GM13976 (cell line): ENCODE data around the gene CSPG4.
"Not testable (repeated sequence)": the region's sequence is repeated elsewhere in the genome, so short reads cannot be mapped to it uniquely, and the experiment has no call there.

ENCODE experiments used
- DNase-seq: peaks from one replicate; pipeline ENCODE4 v3.0.0; 2012; ENCODE audit warnings: low spot score
- in situ Hi-C: fragments of 300-500 bp; cut with MboI; formaldehyde crosslinking; loops from one replicate; pipeline ENCODE4 v1.12.0; 2022; ENCODE audit warnings: low sequenced_read_pairs, mixed read lengths, inconsistent platforms; ENCODE audit not compliant: unreplicated experiment
- TF ChIP-seq, protein P1 (sequence below): IDR thresholded peaks from 2 replicates; pipeline ENCODE4 v1.5.1; 2012; ENCODE audit warnings: borderline replicate concordance, mild to moderate bottlenecking; ENCODE audit not compliant: insufficient read depth; ENCODE audit errors: extremely low read depth, missing control alignments, control extremely low read depth

CSPG4 gene

DNA sequence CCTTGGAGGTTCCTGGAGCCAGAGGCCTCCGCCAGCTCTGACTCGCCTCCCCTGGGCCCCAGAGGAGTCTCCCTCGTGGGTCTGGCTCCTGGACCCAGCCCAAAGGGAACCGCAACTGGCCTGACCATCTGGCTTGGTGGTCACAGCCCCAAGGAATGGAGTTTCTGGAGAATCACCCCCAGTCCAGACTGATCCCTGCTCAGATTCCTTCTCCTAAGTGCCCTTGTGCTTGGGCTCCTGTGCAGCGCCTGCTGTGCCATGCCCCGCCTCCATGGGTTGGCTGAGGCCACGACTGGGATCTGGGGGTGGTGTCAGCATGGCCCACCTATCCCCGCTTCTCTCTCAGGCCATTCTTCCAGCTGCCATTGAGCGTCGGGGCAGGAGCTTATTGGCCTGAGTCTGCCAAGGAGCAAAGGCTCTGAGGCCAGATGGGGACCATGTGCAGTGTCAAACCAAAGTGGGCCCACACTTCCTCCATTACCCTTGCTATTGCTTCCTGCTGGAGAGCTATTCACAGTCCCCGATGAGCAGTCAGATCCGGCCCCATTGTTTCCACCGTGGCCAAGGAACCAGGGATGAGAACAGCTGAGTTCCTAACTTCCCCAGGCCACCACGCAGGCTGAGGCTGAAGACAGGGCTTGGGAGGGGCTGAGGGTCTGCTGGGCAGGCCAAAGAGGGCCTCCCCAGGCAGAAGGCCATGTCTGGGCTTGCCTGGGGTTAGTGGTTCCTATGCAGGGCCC, 19.0 kb downstream of the CSPG4 start:
- in situ Hi-C loops, result no loop called here
- TF ChIP-seq, protein P1, sequence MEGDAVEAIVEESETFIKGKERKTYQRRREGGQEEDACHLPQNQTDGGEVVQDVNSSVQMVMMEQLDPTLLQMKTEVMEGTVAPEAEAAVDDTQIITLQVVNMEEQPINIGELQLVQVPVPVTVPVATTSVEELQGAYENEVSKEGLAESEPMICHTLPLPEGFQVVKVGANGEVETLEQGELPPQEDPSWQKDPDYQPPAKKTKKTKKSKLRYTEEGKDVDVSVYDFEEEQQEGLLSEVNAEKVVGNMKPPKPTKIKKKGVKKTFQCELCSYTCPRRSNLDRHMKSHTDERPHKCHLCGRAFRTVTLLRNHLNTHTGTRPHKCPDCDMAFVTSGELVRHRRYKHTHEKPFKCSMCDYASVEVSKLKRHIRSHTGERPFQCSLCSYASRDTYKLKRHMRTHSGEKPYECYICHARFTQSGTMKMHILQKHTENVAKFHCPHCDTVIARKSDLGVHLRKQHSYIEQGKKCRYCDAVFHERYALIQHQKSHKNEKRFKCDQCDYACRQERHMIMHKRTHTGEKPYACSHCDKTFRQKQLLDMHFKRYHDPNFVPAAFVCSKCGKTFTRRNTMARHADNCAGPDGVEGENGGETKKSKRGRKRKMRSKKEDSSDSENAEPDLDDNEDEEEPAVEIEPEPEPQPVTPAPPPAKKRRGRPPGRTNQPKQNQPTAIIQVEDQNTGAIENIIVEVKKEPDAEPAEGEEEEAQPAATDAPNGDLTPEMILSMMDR, result no peak
- no peak for DNase-seq

DNA sequence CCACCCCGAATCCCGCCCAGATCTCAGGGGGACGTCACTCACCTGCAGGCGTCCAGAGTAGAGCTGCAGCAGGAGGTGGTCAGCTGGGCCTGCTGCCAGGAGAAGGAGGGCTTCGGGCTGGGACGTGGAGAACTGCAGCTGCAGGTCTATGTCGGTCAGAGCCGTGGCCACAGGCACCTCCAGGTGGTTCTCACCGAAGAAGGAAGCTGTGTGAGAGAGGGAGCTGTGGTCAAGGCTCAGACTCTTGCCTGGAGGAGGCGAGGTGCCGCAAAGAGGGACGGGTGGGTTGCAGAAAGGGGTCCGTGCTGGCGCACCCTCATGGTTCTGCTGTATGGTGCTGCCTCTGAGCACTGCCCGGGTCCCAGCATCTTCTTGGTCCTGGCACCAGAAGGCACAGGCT, 19.6 kb downstream of the CSPG4 start:
- in situ Hi-C loops, DNase-seq: not testable (repeated sequence)

GRCh38 chr15:75692311-75692710, 20.3 kb downstream of the CSPG4 start:
- in situ Hi-C loops, DNase-seq: not testable (repeated sequence)

- in situ Hi-C loops, DNase-seq: not testable (repeated sequence)
Observed at GRCh38 chr15:75689429-75689828, 23.2 kb downstream of the CSPG4 start.

- TF ChIP-seq, protein P1, result no peak
- DNase-seq, result no peak
- in situ Hi-C loops, result no loop called here
Observed at GRCh38 chr15:75688831-75689230, 23.8 kb downstream of the CSPG4 start.

- in situ Hi-C loops, result no loop called here
- DNase-seq, result no peak
- TF ChIP-seq, protein P1, result no peak
Observed at GRCh38 chr15:75688278-75688557, 24.4 kb downstream of the CSPG4 start.

- TF ChIP-seq, protein P1, result no peak
- in situ Hi-C loops, result no loop called here
- DNase-seq, result no peak
Observed at GRCh38 chr15:75687486-75688277, 25.0 kb downstream of the CSPG4 start.

DNA sequence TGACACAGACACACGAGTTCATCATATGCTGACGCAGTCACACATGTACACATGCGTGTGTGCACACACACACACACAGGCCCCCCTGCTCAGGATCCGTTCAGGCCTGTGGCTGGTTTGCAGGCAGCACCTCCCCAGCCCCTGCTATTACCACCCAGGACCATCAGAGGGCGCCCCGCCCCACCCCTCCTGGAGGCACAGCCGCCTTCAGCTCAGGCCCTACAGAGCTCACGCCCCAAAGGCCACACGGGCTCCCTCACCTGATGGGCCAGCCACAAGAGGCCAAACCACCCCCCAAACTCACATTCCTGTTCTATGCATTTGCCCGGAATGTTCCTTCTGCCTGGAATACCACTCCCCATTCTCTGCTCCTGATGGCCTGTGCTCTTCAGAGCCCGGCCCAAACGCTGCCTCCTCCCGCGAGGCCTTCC, 26.4 kb downstream of the CSPG4 start:
- DNase-seq, result peak; percentile 81
- TF ChIP-seq, protein P1, result peak; percentile 53
- in situ Hi-C loops, result not testable (repeated sequence)
